Urothelium cell line (cell line): ENCODE results near the gene URB2.
"Not testable (repeated sequence)": the region's sequence is repeated elsewhere in the genome, so short reads cannot be mapped to it uniquely, and the experiment has no call there.

Experiments
- DNase-seq: peaks from one replicate; pipeline ENCODE4 v3.0.0; 2011; ENCODE audit warnings: low spot score, mixed read lengths
- FAIRE-seq: peaks from 2 replicates; lab custom pipeline; 2011; peaks lifted over from hg19 to GRCh38; lab: Jason Lieb, UNC

The URB2 gene

DNA sequence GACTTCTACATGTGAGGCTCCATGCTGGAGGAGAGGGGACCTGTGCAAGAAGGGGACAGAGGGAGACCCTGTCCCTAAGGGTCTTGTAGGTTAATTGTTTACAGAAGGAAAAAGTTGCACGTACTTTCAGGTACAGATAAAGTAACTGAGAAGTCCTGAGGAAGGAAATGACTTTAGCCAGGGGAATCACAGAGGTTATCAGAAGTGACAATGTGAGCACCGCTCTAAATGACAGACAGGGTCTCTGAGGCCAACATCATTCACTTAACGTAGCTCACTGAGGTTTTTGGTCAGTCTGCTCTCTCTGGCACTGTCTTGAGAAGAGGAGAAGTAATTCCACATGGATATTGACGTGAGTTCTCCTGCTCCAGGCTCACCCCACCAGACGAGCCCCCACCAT is 12.1 kb upstream of the URB2 start:
- DNase-seq = no peak
- no peak for FAIRE-seq

DNA sequence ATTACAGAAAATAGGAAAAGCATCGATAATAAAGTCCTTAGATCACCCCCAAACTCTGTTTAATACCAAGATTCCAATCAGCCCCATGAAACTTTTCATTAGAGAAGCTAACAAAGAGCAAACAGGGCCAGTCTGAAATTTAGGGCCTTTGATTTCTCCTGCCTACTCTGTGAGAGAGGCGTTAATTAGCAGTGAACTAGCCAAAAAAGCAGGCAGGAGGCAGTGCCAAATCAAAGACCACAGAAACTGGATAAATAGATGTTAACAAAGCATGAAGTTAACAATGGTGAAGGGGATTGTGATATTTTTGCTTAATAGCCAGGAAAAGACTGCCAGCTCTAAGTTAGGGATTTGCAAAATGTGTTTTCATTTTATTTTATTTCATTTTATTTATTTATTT is 11.3 kb upstream of the URB2 start:
- no peak for DNase-seq
- no peak for FAIRE-seq

DNA sequence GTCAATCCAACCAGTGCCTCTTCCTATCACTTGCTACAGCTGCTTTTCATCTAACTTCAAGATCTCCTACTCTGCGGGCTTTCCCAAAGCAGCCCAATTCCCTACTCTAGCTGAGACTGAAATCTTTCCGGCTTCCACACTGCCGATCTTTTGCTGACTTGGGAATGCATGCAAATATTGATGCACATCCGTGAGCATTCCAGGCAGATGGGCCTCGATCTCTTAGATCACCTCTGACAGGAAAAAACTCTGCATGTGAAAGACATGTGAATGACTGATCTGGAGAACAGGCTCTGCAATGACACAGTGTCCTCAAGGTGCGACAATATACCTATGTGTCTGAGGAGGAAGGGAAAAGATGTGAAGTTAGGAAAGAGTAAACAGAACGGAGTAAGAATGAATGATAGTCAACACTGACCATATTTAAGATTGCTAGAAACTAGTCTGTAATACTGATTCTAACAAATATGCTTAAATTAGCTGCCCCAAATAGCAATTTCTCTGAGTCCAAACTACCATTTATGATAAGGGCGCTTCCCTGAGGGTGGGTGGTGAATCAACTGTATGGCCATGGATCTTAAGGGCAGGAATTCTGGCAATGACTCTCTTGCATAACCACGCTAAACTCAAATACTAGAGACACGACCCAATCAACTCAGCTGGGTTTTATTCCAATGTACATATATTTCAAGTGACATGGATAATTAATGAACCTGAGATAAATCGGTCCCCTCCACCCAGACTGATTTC is 8.5 kb upstream of the URB2 start:
- FAIRE-seq = no peak

DNA sequence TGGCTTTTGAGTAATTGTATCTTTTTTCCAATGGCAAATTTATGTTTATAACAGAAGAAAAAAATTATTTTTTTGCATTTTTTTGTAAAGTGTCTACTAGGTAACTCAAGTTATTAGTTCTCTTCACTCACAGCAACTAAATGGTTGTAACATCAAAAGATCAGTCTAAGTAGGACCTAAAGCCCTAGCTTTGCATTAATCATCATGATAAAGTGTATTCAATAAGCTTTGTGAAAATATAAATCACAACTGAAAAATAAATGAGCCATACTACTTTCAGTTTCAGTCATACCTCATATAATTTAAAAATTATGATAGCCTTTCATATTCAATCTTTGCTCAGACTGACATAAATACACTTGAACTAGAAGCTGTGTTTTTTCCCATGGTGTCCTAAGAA is 7.0 kb upstream of the URB2 start:
- DNase-seq = no peak
- FAIRE-seq = no peak

More for the DNA sequence above, 8.5 kb upstream of the URB2 start:
- no peak for DNase-seq

DNA sequence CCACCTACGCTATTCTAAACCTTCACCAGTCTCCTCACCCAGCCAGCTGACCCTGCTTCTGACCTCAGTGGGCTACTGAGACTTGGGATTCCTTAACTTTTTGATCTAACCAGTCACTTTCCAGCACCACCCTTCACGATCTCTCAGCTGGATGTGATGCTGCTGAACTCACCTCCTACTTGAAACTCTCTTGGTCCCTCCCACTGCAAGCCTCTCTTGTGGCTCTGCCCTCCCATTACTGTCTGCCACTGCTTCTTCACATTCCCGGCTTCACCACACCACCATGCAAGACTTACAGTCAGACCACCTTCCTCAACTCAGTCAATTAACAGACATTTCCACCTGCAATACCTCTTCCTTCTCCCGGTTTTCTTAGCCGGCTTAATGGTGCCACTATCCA is 6.4 kb upstream of the URB2 start:
- DNase-seq (no peak), FAIRE-seq (no peak)

DNA sequence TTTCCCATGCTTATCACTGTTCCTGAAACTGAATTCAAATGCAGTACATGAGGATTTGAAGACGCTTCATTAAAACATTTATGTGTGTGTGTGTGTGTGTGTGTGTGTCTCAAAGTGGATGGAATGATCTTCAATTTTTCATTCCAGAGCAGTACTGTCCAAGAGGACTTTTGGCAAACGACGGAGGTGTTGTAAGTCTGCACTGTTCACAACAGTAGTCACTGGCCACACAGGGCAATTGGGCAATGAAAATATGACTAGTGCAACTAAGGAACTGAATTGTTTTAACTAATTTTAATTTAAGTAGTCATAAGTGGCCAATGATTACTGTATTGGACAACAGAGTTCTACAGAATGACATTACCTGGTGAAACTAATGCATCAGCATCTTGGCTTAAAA is 5.2 kb upstream of the URB2 start:
- DNase-seq = no peak
- FAIRE-seq = no peak

DNA sequence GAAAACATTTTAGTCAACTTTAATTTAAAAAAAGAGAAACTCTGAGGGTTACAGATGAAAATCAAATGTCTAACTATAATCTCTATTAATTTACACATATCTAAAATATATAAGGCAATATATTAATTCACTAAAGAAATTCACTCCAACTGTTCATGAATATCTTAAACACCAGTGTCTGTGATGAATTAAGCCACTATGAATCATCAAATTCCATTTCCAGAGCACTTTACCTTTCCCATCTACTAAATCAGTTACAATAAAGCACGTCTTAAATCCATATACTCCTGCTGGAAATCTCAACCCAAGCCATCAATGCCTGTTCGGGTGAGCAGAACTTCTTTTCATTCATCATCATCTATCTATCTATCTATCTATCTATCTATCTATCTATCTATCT is 4.4 kb upstream of the URB2 start:
- FAIRE-seq = no peak
- no peak for DNase-seq

DNA sequence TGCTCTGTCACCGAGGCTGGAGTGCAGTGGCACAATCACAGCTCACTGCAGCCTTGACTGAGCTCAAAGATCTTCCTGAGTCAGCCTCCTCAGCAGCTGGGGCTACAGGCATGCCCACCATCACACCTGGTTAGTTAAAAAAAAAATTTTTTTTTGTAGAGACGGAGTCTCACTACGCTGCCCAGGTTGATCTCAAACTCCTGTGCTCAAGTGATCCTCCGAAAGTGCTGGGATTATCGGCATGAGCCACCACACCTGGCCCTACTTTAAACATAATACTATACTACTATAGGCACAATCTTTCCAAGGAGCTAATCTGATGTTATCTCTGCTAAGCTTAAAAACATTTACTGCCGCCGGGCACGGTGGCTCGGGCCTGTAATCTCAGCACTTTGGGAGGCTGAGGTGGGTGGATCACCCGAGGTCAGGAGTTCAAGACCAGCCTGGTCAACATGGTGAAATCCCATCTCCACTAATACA is 3.4 kb upstream of the URB2 start:
- not testable (repeated sequence) for FAIRE-seq, DNase-seq

DNA sequence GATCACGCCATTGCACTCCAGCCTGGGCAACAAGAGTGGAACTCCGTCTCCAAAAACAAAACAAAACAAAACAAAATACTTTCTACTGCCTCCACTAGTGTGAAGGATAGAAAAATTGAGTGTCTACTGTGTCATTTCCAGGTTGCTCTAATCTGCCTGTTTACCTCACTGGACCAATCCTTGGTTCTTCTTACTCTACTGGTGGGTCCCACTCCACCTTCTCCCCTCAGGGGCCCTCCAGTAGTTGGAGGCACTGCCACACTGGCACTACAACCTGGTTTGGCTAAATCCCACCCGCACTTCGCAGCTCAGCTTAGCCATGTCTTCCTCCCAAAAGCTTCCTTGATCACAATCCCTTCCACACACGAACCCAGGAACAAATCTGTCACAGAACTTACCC is 2.8 kb upstream of the URB2 start:
- FAIRE-seq (no peak), DNase-seq (no peak)

DNA sequence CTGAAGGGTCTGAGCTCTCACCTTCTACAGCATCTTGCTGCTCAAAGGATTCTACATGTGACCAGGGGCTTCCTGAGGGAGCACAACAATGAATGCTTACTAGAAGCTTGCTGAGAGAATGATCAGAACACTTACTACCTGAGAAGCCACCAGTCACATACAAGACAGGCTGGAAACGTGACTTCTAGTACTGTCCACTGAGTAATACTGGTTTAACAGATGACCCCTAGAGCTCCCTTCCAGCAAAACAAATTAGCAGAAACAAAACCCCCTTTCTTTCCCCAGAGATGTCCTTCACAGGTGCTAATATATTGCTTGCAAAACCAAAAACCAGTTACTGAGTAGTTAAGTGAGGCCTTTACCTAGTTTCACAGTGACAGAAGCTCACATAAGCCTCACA is 2.2 kb upstream of the URB2 start:
- no peak for DNase-seq
- no peak for FAIRE-seq

DNA sequence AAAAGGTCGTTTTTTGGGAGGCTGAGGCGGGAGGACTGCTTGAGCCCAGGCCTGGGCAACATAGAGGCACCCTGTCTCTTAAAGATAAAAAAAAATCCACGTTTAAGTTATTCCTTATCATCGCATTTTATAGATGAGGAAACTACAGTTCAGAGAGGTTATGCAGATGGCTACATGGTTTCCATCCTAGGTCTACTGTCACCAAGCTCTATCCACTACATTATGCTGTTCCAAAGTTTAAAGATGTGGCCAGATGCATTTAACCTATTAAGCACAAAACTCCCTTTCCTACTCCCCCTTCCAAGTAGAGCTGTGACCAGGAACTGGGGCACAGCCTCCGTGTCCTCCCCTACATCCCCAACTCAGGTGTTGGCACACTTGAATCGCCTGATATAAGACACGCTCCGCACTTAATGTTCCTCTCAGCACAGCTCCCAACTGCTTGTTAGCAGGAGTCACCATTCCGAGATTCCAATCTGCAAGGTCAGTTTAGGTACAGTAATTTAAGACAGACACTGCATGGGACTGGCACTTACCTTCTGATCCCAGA is 1.5 kb upstream of the URB2 start:
- FAIRE-seq = no peak
- no peak for DNase-seq

DNA sequence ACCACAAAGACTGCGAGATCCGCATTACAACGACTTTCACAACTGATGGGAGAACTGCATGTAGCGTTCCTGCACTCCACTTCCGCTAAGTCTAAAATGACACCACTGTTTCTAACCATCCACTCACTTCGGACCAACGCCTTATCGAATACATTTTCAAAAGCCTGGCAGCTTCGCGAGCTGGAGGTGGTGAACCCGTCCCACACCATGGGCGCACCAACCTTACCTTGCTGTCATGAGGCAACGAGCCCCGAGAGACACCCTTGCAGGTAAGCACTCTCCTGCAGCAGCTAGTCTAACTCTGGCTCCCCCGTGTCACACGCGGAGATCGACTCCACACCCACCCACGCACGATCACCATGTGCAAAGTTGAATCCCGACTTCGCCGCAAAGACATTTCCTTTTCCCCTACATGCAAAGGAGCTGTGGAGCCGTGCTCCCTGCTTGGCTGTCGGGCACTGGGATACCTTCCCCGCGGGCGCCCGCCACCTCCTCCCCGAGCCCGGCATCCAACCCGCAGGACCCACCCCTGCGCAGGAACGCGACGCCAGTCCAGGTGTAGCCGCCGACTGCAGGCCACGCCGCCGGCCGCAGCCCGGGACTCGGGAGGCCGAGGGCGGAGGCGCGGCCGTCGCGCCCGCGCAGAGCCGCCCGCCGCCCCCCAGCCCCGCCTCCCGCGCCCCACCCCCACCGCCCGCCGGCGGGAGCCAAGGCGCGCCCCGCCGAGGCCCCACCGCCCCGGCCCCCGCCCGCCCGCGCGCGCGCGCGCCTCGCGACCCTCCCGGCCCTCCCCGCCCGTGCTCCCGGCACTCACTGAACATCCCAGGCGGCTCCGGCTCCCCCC is 754 bp upstream of the URB2 start:
- FAIRE-seq (peak; percentile 9), DNase-seq (peak; percentile 86)

DNA sequence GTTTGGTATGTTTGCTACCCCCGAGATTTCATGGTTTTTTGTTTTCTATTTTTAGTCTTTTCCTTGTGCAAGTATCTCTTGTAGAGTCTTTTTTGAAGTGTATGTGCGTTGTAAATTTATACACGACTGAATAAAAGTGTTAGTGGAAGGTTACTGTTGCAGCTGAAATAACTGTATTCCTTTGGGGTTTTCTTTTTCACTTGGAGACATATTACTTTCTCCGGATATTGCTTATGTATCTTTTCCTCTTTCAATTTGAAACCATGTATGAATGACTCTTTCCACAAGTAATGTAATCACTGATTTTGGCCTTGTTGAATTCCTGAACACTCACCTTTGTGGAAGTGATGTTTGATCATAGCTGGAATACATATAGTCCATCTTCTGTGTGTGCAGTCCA is 956 bp downstream of the URB2 start:
- FAIRE-seq = no peak
- DNase-seq = no peak

DNA sequence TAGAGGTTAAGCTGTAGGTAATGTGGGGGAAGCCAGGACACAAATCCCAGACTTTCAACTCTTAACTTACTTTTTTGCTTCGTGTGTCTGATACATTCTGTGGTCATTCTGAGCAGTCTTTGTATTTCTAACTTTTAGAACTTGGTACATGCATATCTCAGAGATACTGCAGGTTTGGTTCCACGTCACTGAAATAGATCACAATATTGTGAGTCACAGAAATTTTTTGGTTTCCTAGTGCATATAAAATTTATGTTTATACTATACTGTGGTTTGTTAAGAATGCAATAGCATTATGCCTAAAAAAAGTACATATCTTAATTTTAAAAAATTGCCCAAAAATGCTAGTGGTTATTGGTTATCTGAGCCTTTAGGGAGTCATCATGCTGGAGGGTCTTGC is 3.2 kb downstream of the URB2 start:
- FAIRE-seq (no peak), DNase-seq (no peak)

DNA sequence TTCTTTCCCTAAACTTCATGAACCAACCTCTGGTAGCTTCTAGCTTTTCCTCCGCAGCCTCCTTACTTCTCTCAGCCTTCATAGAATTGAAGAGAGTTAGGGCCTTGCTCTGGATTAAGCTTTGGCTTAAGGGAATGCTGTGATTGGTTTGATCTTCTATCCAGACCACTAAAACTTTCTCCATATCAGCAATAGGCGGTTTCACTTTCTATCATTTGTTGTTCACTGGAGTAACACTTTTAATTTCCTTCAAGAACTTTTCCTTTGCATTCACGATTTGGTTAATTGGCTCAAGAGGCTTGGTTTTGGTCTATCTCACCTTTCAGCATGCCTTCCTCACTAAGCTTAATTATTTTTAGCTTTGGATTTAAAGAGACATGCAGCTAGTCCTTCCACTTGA is 5.1 kb downstream of the URB2 start:
- FAIRE-seq = no peak
- no peak for DNase-seq

DNA sequence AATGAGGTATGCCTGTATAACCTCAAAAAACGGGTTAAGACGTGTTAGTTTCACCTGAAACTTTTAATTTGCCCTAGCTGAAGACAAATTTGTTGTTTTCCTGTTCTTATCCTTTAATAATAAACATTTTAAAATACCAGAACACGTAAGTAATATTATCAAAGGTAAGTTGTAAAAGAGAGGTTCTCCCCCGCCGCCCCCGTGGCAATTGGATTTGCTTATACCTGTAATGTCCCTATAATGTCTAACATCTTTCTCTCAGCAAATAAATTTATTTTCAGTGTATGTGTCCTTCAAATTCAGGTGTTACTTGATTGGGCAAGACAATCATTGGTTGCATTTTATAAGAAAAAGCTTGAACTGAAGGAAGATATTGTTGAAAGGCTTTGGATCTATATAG is 5.9 kb downstream of the URB2 start:
- no peak for FAIRE-seq
- no peak for DNase-seq

DNA sequence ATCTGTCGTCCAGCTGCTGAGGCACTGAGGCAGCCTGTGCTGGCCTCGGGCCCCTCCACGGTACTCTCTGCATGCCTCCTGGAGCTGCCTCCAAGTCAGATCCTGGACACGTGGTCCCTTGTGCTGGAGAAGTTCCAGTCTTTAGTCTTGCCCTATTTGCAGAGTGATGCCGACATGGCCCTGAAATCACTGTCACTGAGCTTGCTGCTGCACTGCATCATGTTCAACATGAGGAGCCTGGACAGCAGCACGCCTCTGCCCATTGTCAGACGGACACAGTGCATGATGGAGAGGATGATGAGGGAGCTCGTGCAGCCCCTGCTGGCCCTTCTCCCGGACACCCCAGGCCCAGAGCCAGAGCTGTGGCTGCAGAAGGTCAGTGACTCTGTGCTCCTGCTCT is 10.0 kb downstream of the URB2 start:
- DNase-seq = no peak
- no peak for FAIRE-seq

DNA sequence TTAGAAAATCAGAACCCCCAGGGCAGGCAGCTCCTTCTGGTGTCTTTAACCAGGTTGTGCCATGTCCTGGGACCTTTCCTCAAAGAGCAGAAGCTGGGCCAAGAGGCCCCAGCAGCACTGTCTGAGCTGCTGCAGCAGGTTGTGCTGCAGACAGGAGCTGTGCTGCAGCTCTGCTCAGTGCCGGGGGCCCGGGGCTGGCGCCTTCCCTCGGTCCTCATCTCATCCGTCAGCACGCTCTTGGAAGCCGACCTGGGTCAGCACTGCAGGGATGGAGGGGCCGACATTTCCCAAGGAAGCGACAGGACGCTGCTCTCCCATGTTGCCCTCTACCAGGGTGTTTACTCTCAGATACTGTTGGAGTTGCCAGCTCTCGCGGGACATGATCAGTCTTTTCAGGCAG is 11.7 kb downstream of the URB2 start:
- DNase-seq (no peak), FAIRE-seq (no peak)

DNA sequence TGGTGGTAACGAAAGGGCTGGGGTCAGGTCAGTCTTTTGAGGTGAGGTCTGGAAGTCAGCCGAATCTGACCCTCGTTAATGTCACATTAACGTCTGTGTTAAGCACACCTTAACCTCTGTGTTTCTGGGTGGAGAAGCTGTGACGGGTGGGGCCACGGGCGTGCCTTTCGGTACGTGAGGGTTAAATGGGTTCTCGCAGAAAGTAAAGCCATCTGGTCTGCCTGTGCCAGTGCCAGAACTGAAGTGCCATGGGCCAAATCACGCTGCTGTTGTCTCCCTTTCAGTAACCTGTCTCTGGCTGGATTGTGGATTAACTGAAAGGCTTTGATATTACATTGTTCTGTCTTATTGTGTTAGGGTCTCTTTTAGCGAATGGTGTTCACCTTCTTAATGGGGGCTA is 14.4 kb downstream of the URB2 start:
- DNase-seq = no peak
- FAIRE-seq = no peak

DNA sequence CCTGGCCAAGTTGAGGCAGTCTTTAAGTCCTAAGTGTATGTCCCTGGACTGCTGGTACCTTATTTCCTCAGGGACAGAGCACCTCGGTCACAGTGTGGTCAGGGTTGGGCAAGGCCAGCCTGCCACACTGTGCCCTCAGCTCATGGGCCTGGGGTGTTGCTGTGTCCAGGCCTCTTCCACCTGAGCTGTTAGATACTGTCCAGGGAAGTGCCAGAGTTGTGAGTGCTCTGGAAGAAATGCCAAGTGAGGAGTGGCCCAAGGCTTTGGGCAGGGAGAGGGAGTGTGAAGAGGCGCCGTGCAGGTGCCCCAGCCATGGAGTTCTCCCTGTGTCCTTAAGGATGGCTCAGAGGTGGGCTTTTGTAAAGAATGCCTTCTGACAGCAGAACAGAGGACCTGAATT is 15.3 kb downstream of the URB2 start:
- DNase-seq = no peak
- no peak for FAIRE-seq

DNA sequence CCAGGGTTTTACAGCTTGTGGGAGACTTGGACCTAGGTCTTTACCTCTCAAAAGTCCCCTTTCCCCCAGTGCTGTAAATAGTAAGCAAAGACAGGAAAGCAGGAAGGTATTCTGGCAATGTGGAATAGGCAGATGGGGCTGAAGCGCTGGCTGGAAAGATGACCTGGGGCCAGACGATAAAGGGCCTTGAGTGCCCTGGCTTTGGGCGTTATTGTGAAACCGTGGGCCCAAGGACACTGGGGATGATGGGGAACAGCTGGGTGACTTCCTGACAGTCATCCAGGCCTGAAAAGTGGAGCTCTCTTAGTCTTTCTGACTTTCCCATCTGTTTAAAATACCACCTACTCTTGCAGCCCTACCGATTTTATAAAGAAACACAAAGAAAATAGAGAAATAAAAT is 16.3 kb downstream of the URB2 start:
- FAIRE-seq (no peak), DNase-seq (no peak)

DNA sequence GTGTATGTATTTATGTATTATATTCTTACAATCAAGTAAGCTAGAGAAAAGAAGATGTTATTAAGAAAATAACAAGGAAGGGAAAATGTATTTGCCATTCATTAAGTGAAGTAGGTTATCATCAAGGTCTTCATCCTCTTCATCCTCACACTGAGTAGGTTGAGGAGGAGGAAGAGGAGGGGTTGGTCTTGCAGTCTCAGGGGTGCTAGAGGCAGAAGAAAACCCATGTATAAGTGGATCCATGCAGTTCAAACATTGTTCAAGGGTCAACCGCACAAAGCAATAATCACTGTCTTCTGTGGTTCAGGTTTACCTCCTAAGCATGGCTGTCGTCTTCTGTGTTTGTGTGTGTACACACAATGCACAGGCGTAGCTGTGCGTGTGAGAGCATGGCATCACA is 16.9 kb downstream of the URB2 start:
- DNase-seq = no peak
- FAIRE-seq = no peak
